Measurements from ENCODE around the gene EDA.

The EDA gene

DNA sequence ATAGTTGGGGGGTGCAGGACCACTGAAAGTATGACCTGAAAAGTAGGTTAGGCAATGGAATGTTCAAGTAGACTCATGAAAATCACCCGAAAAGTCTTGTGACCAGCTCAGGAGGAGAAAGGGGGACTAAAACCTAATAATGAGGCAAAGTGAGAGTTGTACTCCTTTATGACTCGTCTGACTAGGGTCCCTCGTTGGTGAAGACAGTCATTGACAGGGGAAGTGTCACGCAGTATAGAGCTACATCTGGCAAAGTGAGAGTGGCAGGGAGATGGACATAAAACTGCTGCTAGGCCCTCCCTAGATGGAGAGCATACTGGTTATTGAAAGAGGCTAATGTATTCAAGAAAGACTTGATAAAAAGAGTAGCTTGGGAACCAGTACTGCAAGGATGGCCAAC, 466.8 kb downstream of the EDA start:
- no peak for DNase-seq

DNA sequence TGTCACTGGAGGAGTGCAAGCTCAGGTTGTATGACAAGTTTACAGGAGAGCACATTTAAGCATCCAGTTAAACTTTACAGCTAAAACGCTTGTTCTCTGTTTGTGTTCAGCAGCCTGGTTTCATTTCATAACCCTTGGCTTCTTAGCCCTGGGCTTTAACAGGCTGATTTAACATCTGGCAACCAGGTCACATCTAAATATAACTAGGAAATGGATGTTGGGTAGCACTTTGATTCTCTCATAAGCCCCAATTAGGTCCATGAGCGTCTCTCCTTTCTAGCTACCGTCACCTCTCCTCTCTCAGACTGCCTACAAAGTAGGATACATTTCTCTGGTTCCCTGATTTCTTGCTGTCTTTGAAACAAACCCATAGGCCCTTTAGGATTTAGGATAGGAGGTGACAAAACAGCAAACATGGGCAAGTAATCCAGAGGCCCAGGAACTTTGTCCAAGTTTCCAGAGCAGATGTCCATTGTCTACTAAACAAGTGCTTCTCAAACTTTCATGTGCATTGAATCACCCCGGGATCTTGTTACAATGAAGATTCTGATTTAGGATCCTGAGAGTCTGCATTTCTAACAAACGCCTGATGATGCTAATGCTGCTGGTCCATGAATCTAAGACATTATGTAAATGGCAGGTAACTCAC, 468.8 kb downstream of the EDA start:
- DNase-seq: no peak

DNA sequence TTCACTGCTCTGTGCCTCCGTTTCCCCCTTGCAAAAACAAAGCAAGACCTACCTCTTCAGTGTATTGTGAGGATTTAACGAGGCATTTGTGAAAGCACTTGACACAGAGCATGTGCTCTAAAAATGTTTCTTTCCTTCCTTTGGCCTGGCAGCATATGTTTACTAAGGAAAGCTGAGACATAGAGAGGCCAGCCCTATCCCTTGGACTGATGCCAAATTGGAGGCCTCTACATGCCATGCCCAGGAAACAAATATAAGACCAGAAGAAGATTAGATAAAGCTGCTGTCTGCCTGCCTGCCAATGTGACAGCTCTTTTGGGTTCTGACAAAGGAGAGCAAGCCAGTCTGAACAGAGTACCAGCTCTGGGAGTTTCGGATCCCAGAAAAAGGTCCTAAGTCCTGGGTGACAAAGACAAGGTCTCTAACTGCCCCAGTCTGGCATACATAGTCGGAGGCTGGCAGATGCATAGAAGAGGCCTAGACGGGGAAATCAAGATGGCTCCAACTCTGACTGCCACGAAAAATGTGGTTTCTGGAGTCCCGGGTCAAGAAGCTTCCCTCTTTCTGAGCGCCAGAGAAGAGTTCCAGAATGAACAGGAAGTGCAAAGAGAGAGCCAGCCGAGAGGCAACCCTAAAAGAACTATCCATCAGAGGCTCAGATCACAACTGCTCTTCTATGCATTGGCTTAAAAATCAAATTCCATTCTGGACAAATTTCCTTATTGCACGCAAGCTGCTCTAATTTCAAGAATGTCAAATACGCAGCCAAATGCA, 472.1 kb downstream of the EDA start:
- DNase-seq: peak; percentile 18

DNA sequence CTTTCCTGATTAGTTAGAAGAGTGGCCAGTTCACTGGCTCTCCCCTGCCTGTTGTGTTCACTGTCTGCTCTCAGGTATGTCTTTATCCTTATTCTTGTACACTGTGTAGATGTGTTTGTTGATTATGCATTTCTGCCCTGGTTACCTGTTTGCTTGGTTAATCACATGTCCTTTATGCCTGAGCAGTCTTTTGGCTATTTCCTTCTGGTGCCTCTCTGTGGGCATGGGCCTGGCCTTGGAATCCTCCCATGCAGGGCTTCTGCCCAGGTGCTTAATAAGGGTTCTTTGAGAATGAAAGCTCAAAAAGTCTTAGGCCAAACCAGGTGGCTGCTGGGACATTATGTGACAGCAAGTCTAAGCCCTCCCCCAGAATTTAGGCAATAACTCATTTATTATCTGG, 472.8 kb downstream of the EDA start:
- DNase-seq: no peak
